KMS-11 (cell line): ENCODE results near the gene PDGFRA.
A peak's percentile ranks its signal among the peaks of the same experiment; 100 is the strongest.

Source experiments
- H2AFZ ChIP-seq: fragments of 200-600 bp; sonication (generic); 2 replicates; pipeline ENCODE4 v1.6.1; 2016; ENCODE audit warnings: antibody characterized with exemption, mixed run types, low read depth
- H3K27ac ChIP-seq: fragments of 200-600 bp; sonication (generic); 2 replicates; pipeline ENCODE4 v1.6.1; 2016; ENCODE audit warnings: mild to moderate bottlenecking, mixed run types
- H3K27me3 ChIP-seq: fragments of 200-600 bp; sonication (generic); 2 replicates; pipeline ENCODE4 v1.6.1; 2017; ENCODE audit warnings: mild to moderate bottlenecking, low read depth, mixed run types, moderate library complexity; ENCODE audit not compliant: insufficient read depth
- H3K36me3 ChIP-seq: fragments of 200-600 bp; sonication (generic); 2 replicates; pipeline ENCODE4 v1.6.1; 2017; ENCODE audit warnings: mild to moderate bottlenecking, mixed run types; ENCODE audit not compliant: insufficient read depth
- H3K4me1 ChIP-seq: fragments of 200-600 bp; sonication (generic); 2 replicates; pipeline ENCODE4 v1.6.1; 2016; ENCODE audit warnings: mild to moderate bottlenecking, low read depth, mixed run types; ENCODE audit not compliant: poor library complexity, severe bottlenecking
- H3K4me2 ChIP-seq: fragments of 200-600 bp; sonication (generic); 2 replicates; pipeline ENCODE4 v1.7.0; 2016; ENCODE audit warnings: mild to moderate bottlenecking, mixed run types
- H3K4me3 ChIP-seq: fragments of 200-600 bp; sonication (generic); IDR thresholded peaks from 2 replicates; pipeline ENCODE4 v1.6.1; 2017; ENCODE audit warnings: low read depth, low read length, mixed read lengths; ENCODE audit not compliant: insufficient read depth
- H3K79me2 ChIP-seq: fragments of 200-600 bp; sonication (generic); 2 replicates; pipeline ENCODE4 v1.6.1; 2016; ENCODE audit warnings: low read depth, mixed run types; ENCODE audit not compliant: insufficient read depth
- H3K9ac ChIP-seq: fragments of 200-600 bp; sonication (generic); 2 replicates; pipeline ENCODE4 v1.6.1; 2016; ENCODE audit warnings: mild to moderate bottlenecking, mixed run types
- H4K20me1 ChIP-seq: fragments of 200-600 bp; sonication (generic); 2 replicates; pipeline ENCODE4 v1.6.1; 2016; ENCODE audit warnings: mild to moderate bottlenecking, mixed run types; ENCODE audit not compliant: insufficient read depth
- TF ChIP-seq, protein P1 (sequence below): fragments of 200-600 bp; sonication (generic); conservative IDR thresholded peaks from 2 replicates; pipeline ENCODE4 v1.6.1; 2017; ENCODE audit warnings: low read depth, mild to moderate bottlenecking, antibody characterized with exemption, low read length, moderate library complexity, mixed read lengths

Gene PDGFRA

DNA sequence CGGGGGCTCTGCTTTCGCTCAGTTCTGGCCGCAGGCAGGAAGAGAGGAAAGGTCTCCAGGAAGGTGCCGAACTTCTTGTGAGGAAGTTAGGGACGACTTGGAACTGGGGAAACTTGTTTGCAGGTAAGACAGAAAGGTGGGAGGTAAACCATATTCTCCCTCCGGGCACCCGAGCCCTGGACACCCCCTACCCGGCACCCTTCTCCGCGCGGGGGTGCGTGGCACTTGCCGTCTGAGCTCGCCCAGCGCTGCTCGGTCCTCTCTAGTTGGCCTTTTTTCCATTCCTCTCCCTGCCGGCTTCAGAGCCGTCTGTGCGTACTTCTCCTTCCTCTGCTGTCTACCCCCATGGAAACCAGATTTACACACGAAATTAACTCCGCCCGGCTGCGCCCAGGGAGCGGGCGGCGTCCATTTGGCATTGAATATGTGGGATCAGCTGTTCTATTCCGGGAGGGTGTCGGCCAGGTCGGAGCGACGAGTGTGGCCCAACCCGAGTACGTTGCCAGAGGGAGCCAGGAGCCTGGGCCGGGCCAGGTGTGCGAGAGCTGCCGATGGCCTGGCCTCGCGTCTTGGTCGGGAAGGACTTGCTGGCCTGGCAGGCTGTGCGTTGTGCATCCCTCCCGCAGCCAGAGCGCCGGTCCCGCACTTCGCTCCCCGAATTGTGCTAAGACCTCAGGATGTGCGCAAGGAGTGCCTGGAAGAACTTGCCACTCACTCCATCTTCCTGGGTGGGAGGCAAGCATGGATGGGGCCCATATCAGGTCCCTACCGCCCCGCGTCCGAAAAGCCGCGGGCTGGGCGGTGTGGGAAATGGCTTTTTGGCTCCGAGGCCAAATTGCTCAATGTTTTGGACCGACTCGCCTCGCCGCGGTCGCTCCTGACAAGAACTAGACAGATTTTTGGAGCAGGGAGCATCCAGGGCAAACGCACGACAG lies 1.7 kb downstream of the PDGFRA start:
- Histone ChIP-seq H3K79me2 (no peaks in the 10 kb centered on the region), H3K27ac (no peak overlapping the region), H2AFZ (no peak overlapping the region), H3K9ac (no peak overlapping the region), H3K4me3 (no peak overlapping the region), H3K4me2 (no peak overlapping the region), H3K27me3 (peaks cover 33% of the 10 kb centered on the region), H3K4me1 (peaks cover 3% of the 10 kb centered on the region), H4K20me1 (no peaks in the 10 kb centered on the region), H3K36me3 (no peaks in the 10 kb centered on the region)
- TF ChIP-seq, protein P1, sequence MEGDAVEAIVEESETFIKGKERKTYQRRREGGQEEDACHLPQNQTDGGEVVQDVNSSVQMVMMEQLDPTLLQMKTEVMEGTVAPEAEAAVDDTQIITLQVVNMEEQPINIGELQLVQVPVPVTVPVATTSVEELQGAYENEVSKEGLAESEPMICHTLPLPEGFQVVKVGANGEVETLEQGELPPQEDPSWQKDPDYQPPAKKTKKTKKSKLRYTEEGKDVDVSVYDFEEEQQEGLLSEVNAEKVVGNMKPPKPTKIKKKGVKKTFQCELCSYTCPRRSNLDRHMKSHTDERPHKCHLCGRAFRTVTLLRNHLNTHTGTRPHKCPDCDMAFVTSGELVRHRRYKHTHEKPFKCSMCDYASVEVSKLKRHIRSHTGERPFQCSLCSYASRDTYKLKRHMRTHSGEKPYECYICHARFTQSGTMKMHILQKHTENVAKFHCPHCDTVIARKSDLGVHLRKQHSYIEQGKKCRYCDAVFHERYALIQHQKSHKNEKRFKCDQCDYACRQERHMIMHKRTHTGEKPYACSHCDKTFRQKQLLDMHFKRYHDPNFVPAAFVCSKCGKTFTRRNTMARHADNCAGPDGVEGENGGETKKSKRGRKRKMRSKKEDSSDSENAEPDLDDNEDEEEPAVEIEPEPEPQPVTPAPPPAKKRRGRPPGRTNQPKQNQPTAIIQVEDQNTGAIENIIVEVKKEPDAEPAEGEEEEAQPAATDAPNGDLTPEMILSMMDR: no peak

DNA sequence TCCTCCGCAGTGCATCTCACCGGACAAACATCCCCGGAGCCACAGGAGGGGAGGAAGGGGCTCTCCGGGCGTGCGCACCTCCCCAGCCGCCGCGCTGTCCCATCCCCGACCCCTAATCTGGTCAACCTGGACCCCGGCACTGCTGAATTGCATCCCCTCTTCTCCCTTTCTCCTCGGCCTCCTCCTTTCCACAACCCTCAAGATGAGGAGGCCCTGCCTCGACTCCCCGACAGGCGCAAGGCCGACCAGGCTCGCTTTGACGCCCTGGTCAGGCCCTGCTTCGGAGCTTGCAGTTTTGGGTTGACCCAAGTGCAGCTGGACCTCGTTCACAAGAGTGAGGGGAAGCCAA lies 2.3 kb downstream of the PDGFRA start:
- Histone ChIP-seq H3K4me1 (peaks cover 3% of the 10 kb centered on the region), H3K9ac (no peak overlapping the region), H3K27me3 (peaks cover 33% of the 10 kb centered on the region), H3K4me3 (no peak overlapping the region), H4K20me1 (no peaks in the 10 kb centered on the region), H3K27ac (no peak overlapping the region), H3K4me2 (no peak overlapping the region), H3K79me2 (no peaks in the 10 kb centered on the region), H2AFZ (no peak overlapping the region), H3K36me3 (no peaks in the 10 kb centered on the region)
- TF ChIP-seq, protein P1: no peak

DNA sequence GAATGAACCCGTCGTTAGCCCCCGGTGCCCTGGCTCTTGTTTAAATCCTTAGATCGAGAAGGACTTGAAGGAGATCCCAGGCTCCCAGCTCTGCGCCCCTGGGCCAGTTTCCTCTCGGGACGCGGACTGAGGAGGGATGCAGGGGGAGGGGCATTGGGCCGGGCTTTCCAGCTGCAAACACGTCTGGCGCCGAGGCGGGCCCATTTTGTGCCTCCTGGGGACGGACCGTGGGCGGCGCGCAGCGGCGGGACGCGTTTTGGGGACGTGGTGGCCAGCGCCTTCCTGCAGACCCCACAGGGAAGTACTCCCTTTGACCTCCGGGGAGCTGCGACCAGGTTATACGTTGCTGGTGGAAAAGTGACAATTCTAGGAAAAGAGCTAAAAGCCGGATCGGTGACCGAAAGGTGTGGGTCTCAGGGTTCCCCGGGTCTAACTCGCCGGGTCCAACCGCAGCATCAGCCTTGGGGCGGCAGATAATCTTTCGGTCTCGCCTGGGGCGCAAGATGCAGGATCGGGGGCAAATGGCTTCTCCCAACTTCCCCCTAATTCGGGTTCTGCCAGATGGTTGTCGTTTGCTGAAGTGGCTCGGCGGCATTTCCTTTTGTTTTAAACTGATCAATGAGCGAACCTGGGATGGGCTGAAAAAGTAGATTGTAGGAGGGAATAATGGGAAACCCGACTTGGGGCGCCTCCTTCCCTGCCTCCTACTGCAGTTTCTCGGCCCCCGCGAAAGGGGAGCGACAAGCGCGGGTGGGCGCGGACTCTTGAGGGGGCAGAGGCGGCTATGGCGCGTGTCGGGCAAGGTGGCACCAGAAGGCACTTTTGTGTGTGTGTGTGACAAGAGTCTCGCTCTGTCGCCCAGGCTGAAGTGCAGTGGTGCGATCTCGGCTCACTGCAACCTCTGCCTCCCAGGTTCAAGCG lies 2.9 kb downstream of the PDGFRA start:
- peaks cover 3% of the 10 kb centered on the region for H3K4me1 ChIP-seq
- no peak overlapping the region for H3K4me2 ChIP-seq
- no peak overlapping the region for H3K9ac ChIP-seq
- no peak overlapping the region for H2AFZ ChIP-seq
- H3K27me3 ChIP-seq: peaks cover 33% of the 10 kb centered on the region
- no peaks in the 10 kb centered on the region for H3K79me2 ChIP-seq
- H3K36me3 ChIP-seq: no peaks in the 10 kb centered on the region
- H3K4me3 ChIP-seq: no peak overlapping the region
- TF ChIP-seq, protein P1: no peak
- no peak overlapping the region for H3K27ac ChIP-seq
- no peaks in the 10 kb centered on the region for H4K20me1 ChIP-seq

DNA sequence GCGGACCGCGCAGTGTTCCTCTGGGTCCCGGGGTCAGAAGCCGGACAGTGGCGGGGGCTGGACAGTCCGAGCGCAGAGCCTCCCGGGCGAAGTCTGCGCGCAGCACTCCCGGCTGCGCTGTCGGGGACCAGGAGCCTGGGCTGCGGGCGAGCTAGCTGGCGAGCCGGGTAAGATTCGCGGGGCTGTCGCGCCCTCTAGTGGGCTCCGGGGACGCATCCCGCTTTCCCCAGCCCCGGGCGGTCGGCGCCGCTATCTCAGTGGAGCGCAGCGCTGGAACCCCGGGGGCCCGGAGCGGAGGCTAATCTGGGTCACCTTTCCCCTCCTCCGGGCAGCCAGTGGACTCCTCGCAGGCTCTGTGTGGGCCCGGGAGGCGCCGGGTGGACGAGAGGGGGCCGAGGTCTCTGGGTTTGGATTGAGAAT lies 4.2 kb downstream of the PDGFRA start:
- Histone ChIP-seq H3K27me3 (peaks cover 32% of the 10 kb centered on the region), H2AFZ (peak overlapping the region; percentile 80), H3K27ac (no peak overlapping the region)

More for the DNA sequence above, 4.2 kb downstream of the PDGFRA start:
- no peak overlapping the region for H3K9ac ChIP-seq
- TF ChIP-seq, protein P1: peak; percentile 67
- H4K20me1 ChIP-seq: no peaks in the 10 kb centered on the region
- H3K4me1 ChIP-seq: no peaks in the 10 kb centered on the region
- peak overlapping the region; percentile 88 for H3K4me3 ChIP-seq
- peak overlapping the region; percentile 89 for H3K4me2 ChIP-seq
- no peaks in the 10 kb centered on the region for H3K79me2 ChIP-seq
- H3K36me3 ChIP-seq: no peaks in the 10 kb centered on the region
